Bronchial epithelial cell (primary cell): ENCODE results near the gene SGCD. TPM values are rescaled to one million over a fixed set of nuclear protein-coding genes. Genes with fewer than 3 reads are reported as not detected.

ENCODE experiments used
- DNase-seq: peaks from one replicate; pipeline ENCODE4 v3.0.0-alpha.2; 2010; ENCODE audit warnings: low read depth
- FAIRE-seq: peaks from 2 replicates; lab custom pipeline; 2011; peaks lifted over from hg19 to GRCh38; lab: Jason Lieb, UNC
- H3K27me3 ChIP-seq: 2 replicates; pipeline ENCODE4 v1.5.1; 2011; ENCODE audit warnings: low read length; ENCODE audit not compliant: control insufficient read depth, insufficient read depth
- H3K36me3 ChIP-seq: 2 replicates; pipeline ENCODE4 v1.5.1; 2011; ENCODE audit warnings: low read length; ENCODE audit not compliant: control insufficient read depth, insufficient read depth
- H3K4me3 ChIP-seq: 2 replicates; pipeline ENCODE4 v1.5.1; 2011; ENCODE audit warnings: mild to moderate bottlenecking, low read depth, low read length, control low read depth
- total RNA-seq: library from RNA; depleted of rRNA; stranded (reverse); fragments of >200 nt; gene quantifications from 2 replicates; pipeline ENCODE4 v1.2.1, GENCODE V29; 2014
- TF ChIP-seq, protein P1 (sequence below): IDR thresholded peaks from 2 replicates; pipeline ENCODE4 v1.5.1; 2011; ENCODE audit warnings: mild to moderate bottlenecking, moderate library complexity, low read length, control low read depth, inconsistent platforms; ENCODE audit not compliant: insufficient read depth, severe bottlenecking

The SGCD gene
- total RNA-seq, 1 donor from 2014 or later = under 0.01 TPM

DNA sequence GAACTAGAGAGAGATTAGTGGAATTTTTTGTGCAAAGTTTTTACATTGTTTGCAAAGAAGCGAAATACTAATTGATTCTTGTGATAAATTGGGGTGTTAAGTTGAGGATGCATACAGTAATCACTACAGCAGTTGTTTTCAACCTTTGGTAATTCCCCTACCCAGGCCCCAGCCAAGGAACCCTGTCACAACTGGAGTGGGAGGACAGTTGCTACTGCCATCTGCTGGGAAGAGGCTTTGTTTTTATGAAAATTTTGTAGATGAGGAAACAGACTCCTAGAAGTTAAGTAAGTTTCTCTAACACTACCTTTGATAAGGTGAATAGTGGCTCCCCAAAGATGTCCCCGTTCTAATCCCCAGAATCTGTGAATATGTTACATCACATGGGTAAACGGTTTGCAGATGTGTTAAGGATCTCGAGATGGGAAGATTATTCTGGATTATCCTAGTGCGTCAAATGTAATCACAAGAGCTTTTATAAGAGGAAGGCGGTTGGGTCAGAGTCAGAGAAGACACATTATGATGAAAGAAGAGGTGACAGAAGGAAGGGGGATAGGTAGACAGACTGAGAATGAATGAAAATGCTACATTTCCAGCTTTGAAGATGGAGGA, 489.1 kb downstream of the SGCD start:
- FAIRE-seq (no peak), DNase-seq (peak; percentile 2)
- no peak overlapping the region for H3K4me3 ChIP-seq
- H3K27me3 ChIP-seq = no peaks in the 10 kb centered on the region
- TF ChIP-seq, protein P1, sequence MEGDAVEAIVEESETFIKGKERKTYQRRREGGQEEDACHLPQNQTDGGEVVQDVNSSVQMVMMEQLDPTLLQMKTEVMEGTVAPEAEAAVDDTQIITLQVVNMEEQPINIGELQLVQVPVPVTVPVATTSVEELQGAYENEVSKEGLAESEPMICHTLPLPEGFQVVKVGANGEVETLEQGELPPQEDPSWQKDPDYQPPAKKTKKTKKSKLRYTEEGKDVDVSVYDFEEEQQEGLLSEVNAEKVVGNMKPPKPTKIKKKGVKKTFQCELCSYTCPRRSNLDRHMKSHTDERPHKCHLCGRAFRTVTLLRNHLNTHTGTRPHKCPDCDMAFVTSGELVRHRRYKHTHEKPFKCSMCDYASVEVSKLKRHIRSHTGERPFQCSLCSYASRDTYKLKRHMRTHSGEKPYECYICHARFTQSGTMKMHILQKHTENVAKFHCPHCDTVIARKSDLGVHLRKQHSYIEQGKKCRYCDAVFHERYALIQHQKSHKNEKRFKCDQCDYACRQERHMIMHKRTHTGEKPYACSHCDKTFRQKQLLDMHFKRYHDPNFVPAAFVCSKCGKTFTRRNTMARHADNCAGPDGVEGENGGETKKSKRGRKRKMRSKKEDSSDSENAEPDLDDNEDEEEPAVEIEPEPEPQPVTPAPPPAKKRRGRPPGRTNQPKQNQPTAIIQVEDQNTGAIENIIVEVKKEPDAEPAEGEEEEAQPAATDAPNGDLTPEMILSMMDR = no peak
- no peaks in the 10 kb centered on the region for H3K36me3 ChIP-seq
